ENCODE data around the gene NUDT4.
"Not testable (repeated sequence)": the region's sequence is repeated elsewhere in the genome, so short reads cannot be mapped to it uniquely, and the experiment has no call there.

The NUDT4 gene

DNA sequence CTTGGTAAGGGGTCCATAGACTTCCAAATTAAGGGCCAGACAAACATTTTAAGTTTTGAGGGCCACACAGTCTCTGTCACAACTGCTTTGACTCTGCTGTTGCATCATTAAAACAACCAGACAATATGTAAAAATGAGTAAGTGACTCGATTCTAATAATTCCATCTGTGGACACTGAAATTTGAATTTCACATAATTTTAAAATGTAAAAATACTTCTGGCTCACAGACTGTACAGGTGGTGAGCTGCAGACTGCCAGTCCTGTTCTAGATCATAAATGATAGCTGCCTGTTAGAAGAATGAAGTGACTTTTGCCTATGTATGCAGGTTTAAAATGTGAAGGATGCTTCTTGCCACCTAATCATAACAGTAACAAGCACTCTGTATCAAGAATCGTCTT, 15.7 kb downstream of the NUDT4 start:
- DNase-seq (ENCODE audit: extremely low read depth in 1 of 2, low read depth in 1 of 2), result no peak

DNA sequence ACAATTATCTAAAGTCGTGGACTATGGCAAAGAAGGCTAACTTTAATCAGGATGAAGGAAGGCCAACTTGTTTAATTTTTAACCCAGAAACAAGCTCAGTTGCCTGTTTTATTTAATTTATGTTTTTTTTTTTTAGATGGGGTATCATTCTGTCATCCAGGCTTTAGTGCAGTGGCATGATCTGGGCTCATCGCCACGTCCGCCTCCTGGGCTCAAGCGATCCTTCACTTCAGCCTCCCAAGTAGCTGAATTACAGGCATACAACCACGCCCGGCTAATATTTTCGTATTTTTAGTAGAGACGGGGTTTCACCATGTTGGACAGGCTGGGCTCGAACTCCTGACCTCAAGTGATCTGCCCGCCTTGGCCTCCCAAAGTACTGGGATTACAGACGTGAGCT, 19.7 kb downstream of the NUDT4 start:
- no peak for DNase-seq (ENCODE audit: extremely low read depth in 1 of 2, low read depth in 1 of 2)

DNA sequence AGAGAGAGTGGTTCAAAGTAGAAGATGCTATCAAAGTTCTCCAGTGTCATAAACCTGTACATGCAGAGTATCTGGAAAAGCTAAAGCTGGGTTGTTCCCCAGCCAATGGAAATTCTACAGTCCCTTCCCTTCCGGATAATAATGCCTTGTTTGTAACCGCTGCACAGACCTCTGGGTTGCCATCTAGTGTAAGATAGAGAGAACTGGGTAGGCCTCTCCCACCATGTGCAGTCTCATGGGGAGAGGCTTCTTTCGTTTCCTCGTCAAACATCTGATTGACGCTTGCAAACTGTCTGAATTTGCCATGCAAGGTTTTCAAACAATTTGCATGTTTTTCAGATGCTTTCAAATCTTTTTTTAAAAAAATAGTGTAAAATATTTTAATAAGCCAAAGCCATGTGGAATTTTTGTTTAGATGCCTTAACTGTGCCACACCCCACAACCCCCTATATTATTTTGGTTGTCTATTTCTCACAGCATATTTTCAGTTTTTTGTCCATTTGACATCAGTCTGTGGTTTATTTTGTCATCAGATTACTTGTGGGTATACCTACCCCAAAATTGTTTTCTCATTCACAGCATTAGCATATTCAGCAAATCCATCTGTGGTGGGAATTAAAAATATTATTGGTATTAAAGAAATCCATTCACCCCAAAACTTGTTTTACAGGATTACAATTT, 21.6 kb downstream of the NUDT4 start:
- DNase-seq (ENCODE audit: extremely low read depth in 1 of 2, low read depth in 1 of 2), result not testable (repeated sequence)

DNA sequence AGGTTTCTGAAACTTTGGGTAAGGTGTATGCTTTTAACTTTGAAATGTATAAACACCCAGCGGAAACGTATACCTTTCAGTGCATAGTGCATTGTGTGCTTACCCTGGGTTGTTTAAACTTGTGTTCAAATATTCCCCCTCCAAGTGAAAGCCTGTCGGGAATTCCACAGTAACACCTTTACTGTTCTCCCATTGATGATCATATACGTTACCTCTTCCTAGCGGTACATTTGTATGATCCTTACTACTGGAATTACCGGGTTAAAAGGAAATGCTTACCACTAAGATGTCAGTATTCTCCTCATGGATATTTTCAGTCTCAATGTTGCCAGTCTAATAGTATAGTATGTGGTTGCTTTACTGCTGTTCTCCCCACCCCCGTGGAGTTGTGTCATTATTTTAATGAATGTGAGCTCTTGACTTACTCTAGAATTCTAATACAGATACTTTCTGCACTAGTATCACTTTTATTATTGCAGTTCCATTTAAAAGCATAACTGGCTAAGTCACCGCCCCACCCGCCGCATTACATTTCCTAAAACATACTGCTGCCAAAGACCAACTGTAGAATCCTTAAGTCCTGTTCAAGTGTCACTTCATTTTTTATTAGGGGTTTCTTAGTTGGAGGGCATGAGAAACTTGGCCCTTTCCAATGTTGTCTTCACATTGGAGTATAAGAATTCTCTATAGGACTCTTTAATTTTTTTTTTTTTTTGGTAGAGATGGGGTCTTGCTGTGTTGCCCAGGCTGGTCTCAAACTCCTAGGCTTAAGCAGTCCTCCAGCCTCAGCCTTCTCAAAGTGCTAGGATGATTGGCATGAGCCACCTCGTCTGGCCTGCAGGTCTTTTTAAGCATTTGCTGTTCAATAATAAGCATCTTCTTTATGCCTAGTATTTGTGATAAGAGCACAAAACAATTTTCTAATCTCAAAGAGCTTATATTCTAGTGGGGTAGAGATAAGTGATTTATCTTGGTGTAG, 24.9 kb downstream of the NUDT4 start:
- DNase-seq (ENCODE audit: extremely low read depth in 1 of 2, low read depth in 1 of 2), result no peak

DNA sequence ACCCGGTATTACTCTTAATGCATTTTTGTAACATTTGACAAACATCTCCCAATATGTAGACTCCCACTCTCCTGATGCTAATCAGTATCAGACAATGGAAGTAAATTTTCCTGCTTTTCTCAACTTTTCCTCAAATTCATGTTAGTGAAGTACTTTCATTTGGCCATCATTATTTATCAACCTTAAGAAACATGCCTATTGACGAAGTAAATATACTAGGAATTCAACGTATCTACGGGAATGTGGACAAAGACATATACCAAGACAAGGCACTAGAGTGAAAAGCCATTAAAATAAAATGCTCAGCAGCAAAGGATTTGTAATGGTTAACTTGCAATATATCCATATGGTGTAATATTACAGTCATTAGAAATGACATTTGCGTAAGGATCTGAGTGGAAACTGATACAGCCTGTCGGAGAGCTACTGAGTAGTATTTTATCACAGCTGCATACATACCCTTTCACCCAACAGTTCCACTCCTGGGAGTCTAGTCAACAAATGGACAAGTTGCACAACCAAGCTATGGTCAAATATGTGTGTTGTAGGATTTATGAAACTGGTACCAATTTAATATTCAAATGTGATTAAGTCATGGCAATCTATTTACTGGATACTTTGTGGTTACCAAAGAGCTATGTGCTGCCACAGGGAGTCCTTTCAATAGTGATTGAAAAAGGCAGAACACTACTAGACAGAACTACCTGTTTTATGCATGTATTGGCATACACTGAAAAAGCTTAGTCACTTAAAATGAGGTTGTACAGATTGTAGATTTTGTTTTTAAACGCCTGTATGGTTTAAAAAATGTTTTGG, 26.5 kb downstream of the NUDT4 start:
- no peak for DNase-seq (ENCODE audit: extremely low read depth in 1 of 2, low read depth in 1 of 2)

DNA sequence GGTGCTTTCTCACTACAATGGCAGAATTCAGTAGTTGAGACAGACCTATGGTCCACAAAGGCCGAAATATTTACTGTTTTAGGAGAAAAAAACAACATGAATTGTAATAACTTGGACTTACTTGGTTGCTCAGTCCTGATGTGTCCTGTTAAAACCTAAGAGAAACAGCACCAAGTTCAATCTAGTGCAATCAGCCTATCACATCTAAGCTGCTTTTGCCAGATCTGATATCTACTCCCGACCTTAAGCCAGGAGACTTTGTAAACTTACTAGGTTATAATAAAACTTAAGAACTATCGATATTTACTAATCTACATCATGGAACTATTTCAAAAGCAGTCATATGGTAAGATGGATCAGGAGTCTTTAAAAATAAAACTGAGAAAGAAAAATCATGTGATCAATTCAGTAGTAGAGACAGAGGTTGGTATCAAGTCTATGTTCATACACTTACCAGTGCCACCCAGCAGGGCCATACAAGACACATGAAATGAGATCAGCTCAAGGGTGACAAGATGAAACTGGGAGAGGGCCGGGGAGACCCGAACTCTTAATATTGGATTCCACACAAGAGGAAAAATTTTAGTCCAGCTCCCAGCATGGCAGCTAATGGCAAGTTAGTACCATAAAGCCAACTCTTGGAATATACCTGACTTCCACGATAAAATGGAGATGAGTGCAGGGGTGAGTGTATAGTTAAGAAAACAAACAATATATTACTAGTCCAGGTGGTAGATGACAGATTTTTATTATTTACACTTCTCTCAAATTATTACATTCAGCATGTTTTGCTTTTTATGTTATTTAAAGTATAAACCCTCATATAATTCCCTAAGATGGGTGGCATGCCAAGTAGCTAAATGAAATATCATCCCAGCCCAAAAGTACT, 27.5 kb downstream of the NUDT4 start:
- DNase-seq (ENCODE audit: extremely low read depth in 1 of 2, low read depth in 1 of 2), result no peak

DNA sequence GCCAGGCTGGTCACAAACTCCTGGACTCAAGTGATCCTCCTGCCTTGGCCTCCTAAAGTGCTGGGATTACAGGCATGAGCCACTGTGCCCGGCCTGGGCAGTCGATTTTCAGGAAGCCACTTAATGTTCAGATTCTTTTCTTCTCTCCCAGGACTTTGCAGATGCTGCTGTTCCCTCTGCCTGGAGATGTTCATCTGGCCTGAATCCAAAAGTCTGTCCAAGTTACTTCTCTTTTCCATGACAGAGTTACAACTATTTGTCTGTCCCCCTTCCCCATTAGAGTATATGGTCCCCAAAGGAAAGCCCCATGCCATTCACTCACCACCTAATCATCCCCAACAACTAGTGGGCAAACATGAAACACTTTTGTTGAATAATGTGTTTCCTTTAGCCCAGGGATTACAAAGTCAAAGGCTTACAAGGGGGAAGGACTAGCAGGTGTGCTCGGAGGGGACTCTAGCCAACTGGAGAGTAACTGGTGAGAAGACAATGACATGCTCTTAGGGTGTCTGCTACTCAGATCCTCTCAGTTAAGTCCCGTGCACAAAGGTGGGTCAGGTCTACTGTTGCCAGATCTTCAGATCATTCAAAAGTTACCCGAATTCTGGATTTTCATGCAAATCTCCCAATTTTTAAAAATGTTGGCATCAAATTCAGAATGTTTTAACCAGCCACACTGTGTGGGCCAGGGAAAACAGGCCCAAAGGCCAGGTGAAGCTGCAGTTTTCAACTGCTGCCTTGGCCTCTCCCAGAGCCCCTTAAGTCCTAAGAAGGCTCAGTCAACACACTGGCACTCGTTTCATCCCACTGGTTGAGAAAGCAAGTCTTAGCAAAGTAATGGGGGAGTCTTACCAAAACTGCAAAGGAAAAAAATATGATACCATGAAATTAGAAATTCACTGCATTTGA, 29.6 kb downstream of the NUDT4 start:
- no peak for DNase-seq (ENCODE audit: extremely low read depth in 1 of 2, low read depth in 1 of 2)

DNA sequence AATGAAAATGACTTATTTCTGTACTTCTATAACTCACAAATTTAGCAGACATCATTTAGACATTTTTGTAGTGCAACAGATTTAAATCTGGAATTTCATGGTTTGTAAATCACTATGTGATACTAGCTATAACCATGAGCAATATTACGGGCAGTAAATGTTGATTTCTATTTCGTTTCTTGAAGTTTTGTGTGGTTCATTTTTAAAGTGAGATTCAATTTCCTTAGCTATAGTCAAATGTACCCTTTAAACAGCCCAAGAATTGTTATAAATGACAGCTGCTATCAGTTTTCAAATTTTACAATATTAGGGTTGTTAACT, 30.2 kb downstream of the NUDT4 start:
- DNase-seq (ENCODE audit: extremely low read depth in 1 of 2, low read depth in 1 of 2), result no peak

DNA sequence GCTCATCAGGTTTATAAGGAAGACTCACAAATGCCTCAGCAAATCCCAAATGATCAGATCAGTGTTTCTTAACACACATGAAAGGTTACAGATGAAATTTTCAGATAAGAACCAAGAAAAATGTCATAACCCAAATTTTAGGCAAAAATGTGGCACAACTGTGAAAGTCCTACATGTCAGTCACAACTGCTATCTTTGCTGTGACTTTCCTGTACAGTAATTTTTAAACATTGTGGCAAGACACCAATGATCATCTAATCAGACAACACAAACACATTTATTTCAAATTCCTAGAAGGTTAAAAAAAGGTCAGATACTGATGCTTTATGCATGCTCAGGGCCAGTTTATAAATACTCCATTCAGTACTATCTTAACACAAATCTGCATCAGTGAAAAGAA, 31.1 kb downstream of the NUDT4 start:
- no peak for DNase-seq (ENCODE audit: extremely low read depth in 1 of 2, low read depth in 1 of 2)

DNA sequence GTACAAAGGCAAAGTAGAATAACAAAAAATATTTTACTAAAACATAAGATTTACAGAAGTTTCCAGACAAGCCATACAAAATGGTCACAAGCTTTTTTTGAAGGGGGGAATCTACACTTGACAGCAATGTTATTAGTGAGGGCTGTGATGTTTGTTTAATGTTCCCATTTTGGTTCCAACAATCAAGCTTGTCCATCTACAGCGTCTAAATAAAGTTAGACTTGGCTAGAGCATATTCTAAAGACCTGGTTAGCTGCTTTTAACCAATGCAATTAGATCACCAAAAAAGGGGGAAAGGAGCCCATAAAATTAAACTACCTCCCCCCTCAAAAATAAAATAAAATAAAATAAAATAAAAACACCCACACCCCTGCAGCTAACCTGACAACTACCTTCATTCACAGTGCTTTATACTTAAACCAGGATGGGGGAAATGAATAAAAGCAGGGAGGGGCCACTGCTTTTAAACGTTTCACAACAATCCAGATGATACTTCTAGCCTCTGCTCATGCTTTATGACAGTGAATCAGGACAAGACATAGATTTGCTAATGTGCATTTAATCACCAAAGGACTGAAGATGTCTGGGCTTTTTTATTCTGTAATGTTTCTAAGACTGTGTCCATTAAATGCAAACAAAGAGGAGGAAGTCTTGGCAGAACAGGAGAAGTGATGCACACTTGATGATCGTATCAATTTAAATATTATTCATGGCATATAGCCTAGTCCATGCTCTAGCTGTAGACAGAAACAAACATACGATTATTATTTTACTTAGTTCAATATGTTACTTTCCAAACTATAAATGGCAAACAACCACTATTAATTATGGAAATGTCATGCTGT, 31.8 kb downstream of the NUDT4 start:
- DNase-seq (ENCODE audit: extremely low read depth in 1 of 2, low read depth in 1 of 2), result not testable (repeated sequence)

DNA sequence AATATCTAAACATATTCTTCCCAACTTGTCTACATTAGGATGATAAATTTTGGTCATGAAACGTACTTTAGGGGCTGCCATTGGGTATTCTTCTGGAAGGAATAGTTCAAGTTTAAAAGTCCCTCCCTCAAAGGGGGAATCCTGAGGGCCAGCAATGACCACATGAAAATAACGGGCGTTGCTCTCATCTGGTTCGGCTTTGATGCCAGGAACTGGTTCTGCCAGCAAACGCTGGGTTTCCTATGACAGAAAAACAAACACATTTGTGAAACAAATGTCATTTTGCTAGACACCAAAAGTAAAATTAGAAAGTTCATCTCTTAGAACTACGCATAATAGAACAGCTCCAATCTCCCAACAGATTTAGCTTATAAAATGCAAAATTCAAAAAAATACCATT, 33.3 kb downstream of the NUDT4 start:
- DNase-seq (ENCODE audit: extremely low read depth in 1 of 2, low read depth in 1 of 2), result not testable (repeated sequence)

DNA sequence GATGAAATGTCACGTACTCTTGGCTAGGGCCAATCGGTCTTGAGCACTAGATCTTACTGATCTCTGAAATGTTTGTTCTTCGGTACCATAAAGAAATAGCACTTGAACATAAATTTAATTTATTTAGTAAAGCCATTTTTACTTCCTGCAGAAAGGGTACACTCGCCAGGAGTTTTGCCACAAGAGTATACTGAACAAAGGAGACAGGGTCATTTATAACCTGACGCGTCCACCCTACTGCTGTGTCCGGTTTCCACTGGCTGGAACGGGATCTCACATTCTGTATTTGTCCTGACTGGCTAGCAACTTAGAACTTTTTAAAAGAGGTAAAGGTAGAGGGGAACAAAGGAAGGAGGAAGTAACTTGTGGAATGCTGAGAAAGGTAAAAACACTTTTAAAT, 34.7 kb downstream of the NUDT4 start:
- not testable (repeated sequence) for DNase-seq (ENCODE audit: extremely low read depth in 1 of 2, low read depth in 1 of 2)

DNA sequence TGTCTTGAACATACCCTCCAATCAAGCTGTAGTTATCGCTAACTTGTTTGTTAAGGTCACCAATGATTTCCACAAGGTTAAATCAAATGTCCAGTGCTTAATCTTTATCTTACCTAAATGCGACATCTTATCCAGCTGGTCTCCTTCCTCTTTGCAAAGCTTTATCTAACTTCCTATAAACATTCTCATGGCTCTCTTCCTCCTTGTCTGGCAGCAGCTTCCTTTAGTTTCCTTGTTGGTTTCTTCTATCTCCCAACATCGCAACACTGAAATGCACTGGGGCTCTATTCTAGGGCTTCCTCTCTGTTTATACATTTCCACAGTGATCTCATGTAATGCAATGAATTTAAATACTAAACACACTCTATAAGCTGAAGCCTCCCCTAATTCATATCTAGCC, 35.3 kb downstream of the NUDT4 start:
- DNase-seq (ENCODE audit: extremely low read depth in 1 of 2, low read depth in 1 of 2), result no peak

DNA sequence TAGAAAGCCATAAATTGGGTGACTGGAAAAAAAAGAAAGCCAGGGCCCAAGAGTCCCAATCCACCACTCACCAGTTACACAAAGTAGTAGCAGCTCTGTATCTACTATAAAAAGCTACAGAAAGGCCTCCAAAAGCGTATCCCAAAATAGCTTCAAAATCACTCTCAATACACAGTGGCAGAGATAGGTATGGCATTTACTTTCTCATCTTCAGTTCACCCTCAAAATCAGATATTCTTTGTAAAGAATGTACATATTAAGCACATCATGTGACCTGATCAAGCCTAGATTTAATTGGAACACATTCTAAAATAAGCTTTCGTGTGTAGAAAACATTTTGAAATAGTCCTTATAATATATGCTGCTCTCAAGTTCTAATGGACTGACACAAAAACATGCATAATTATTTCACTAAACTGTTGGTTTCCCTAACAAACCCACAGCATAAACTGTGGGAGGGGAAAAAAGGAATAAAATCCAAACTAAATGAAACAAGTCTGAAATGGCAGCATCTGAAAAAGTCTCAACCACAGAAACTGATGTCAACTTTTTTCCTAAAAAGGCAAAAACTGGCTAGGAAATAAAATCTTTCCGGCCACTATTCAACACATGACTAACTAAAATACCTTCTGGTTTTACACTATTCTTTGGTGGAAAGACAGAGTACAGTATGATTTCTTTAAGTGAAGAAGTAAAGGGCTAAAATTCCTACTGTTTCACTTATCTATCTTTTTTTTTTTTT, 38.2 kb downstream of the NUDT4 start:
- no peak for DNase-seq (ENCODE audit: extremely low read depth in 1 of 2, low read depth in 1 of 2)

DNA sequence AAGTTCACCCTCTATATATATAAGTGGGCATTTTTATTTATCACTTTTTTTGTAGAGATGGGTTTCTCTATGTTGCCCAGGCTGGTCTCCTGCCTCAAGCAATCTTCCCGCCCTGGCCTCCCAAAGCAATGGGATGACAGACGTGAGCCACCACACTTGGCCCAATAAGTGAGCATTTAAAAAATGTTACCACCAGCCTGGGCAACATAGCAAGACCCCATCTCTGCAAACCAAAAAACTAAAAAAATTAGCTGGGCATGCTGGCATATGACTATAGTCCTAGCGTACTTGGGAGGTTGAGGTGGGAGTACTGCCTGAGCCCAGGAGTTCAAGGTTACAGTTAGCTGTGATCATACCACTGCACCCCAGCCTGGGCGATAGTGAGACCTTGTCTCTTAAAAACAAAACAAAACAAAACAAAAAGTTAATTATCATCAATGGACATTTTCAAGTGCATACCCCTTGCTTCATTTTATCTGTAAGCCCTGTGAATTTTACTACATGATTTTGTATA, 40.3 kb downstream of the NUDT4 start:
- DNase-seq (ENCODE audit: extremely low read depth in 1 of 2, low read depth in 1 of 2), result no peak

DNA sequence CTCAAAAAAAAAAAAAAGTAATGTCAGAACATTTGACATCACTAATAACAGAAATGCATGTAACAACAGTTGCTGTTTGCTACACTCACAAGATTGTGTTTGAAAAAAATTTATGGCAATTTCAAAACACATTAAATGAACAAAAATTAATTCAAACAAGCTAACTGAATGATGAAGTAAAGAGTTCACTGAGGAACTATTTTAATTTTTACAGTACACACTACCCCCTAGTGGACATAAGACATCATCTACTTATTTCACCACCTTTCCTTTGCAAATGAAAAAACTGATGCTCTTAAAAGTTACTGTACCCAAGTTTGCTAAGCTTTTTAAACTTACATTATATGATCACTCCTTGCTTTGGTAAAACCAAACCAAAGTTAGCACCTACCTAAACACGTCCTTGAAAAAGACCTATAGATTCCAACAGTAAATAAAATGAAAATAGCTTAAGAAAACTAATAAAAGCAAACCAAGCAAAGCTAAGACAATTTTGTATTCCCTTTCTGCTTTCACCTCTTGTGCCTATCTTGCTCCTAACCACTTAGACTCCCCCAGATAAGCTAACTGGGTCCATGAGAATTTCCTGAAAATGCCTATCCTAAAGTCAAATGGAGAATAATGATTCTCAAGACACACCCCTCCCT, 41.8 kb downstream of the NUDT4 start:
- DNase-seq (ENCODE audit: extremely low read depth in 1 of 2, low read depth in 1 of 2), result no peak

DNA sequence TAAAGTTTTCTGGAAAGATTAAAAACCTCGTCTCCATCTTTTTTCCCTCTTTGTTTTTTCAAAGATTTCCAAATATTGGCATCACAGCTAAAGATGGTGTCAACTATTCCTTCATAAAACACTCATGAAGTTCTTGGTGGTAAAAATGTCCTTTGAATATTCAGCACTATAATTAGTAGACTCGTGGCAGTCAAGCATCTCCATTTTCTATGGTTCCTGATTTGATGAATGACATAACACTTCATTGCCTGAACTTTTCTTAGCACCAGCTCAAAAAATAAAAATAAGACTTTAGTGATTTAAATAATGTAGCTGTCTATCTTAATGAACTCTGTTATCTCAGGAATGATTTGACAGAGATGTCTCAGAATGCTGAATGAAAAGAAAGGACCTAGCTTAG, 44.3 kb downstream of the NUDT4 start:
- no peak for DNase-seq (ENCODE audit: extremely low read depth in 1 of 2, low read depth in 1 of 2)

Data from activated CD8-positive, alpha-beta memory T cell treated with anti-CD3 and anti-CD28 coated beads for 1 hour (primary cell).